WTC11 (cell line): ENCODE data around the gene PARD6A. TPM values are rescaled to one million over a fixed set of nuclear protein-coding genes. Genes with fewer than 3 reads are reported as not detected.

Source experiments
- ATAC-seq: fragments of 200-7000 bp; cut with Tn5 transposase; 2 replicates; pipeline ENCODE4 v1.10.0; 2021; ENCODE audit warnings: mild to moderate bottlenecking, moderate library complexity
- CTCF ChIA-PET: fragments of 300-600 bp; sonication (Branson Sonifier 250); formaldehyde crosslinking; loops from one replicate; lab custom pipeline; 2021; ENCODE audit warnings: antibody characterized with exemption; lab: Charles Lee
- POLR2A ChIA-PET: fragments of 350-600 bp; sonication (Branson Sonifier 250); formaldehyde crosslinking; loops from one replicate; lab custom pipeline; 2021; ENCODE audit warnings: antibody characterized with exemption; lab: Charles Lee
- DNase-seq: peaks from one replicate; pipeline ENCODE4 v3.0.0; 2021; ENCODE audit warnings: low spot score
- H3K27ac Mint-ChIP-seq: 2 replicates; pipeline ENCODE4 v1.8.0; 2021; ENCODE audit warnings: mixed read lengths
- H3K27me3 Mint-ChIP-seq: 2 replicates; pipeline ENCODE4 v1.8.0; 2021; ENCODE audit warnings: low read depth, mild to moderate bottlenecking, moderate library complexity, mixed read lengths
- H3K36me3 Mint-ChIP-seq: 2 replicates; pipeline ENCODE4 v1.8.0; 2021; ENCODE audit warnings: mixed read lengths
- H3K4me1 Mint-ChIP-seq: 2 replicates; pipeline ENCODE4 v1.8.0; 2022; ENCODE audit warnings: mixed read lengths
- H3K4me3 Mint-ChIP-seq: 2 replicates; pipeline ENCODE4 v1.8.0; 2021; ENCODE audit warnings: mild to moderate bottlenecking, moderate library complexity, mixed read lengths
- H3K9me3 Mint-ChIP-seq: 2 replicates; pipeline ENCODE4 v1.8.0; 2021; ENCODE audit warnings: mixed read lengths
- EMX1 ChIP-seq: fragments of 250-450 bp; sonication (Bioruptor Pico); IDR thresholded peaks from 2 replicates; pipeline ENCODE4 v1.8.0; 2021; ENCODE audit warnings: mild to moderate bottlenecking
- FOXK1 ChIP-seq: sonication (generic); formaldehyde crosslinking; IDR thresholded peaks from 2 replicates; pipeline ENCODE4 v1.8.0; 2022; ENCODE audit warnings: mild to moderate bottlenecking, moderate library complexity, missing genetic modification reagents
- FOXP1 ChIP-seq: sonication (generic); formaldehyde crosslinking; IDR thresholded peaks from 2 replicates; pipeline ENCODE4 v1.8.0; 2022; ENCODE audit warnings: missing genetic modification reagents, mild to moderate bottlenecking, moderate library complexity, borderline replicate concordance
- GRHL2 ChIP-seq: fragments of 250-450 bp; sonication (Bioruptor Pico); IDR thresholded peaks from 2 replicates; pipeline ENCODE4 v1.8.0; 2022; ENCODE audit warnings: mild to moderate bottlenecking, moderate library complexity; ENCODE audit not compliant: insufficient replicate concordance, severe bottlenecking
- GTF2I ChIP-seq: fragments of 250-450 bp; sonication (Bioruptor Pico); conservative IDR thresholded peaks from 2 replicates; pipeline ENCODE4 v1.4.0; 2021; ENCODE audit warnings: mild to moderate bottlenecking
- HMGA2 ChIP-seq: fragments of 250-450 bp; sonication (Bioruptor Pico); IDR thresholded peaks from 2 replicates; pipeline ENCODE4 v1.4.0; 2021; ENCODE audit warnings: mild to moderate bottlenecking, moderate library complexity
- MXD4 ChIP-seq: fragments of 250-450 bp; sonication (Bioruptor Pico); IDR thresholded peaks from 2 replicates; pipeline ENCODE4 v1.8.0; 2021; ENCODE audit warnings: mild to moderate bottlenecking, moderate library complexity, borderline replicate concordance
- NR1H2 ChIP-seq: sonication (generic); formaldehyde crosslinking; IDR thresholded peaks from 2 replicates; pipeline ENCODE4 v1.9.0; 2021; ENCODE audit warnings: mild to moderate bottlenecking, moderate library complexity, missing genetic modification reagents
- OVOL2 ChIP-seq: fragments of 250-450 bp; sonication (Bioruptor Pico); IDR thresholded peaks from 2 replicates; pipeline ENCODE4 v1.9.0; 2021; ENCODE audit warnings: mild to moderate bottlenecking, borderline replicate concordance
- SP1 ChIP-seq: sonication (generic); formaldehyde crosslinking; conservative IDR thresholded peaks from 2 replicates; pipeline ENCODE4 v1.8.1; 2022; ENCODE audit warnings: missing genetic modification reagents
- ZBTB21 ChIP-seq: sonication (generic); formaldehyde crosslinking; IDR thresholded peaks from 2 replicates; pipeline ENCODE4 v1.8.1; 2023; ENCODE audit warnings: mild to moderate bottlenecking, missing genetic modification reagents, borderline replicate concordance
- ZNF232 ChIP-seq: sonication (generic); formaldehyde crosslinking; IDR thresholded peaks from 2 replicates; pipeline ENCODE4 v1.8.0; 2022; ENCODE audit warnings: mild to moderate bottlenecking, missing genetic modification reagents
- ZNF317 ChIP-seq: sonication (generic); formaldehyde crosslinking; IDR thresholded peaks from 2 replicates; pipeline ENCODE4 v1.8.1; 2023; ENCODE audit warnings: low read depth, mild to moderate bottlenecking, moderate library complexity, missing genetic modification reagents, borderline replicate concordance
- ZNF396 ChIP-seq: fragments of 250-450 bp; sonication (Bioruptor Pico); IDR thresholded peaks from 2 replicates; pipeline ENCODE4 v1.8.0; 2021; ENCODE audit warnings: mild to moderate bottlenecking, moderate library complexity, borderline replicate concordance
- ZNF416 ChIP-seq: fragments of 250-450 bp; sonication (Bioruptor Pico); IDR thresholded peaks from 2 replicates; pipeline ENCODE4 v1.9.0; 2021; ENCODE audit warnings: mild to moderate bottlenecking, inconsistent platforms
- total RNA-seq: library from RNA; stranded (reverse); gene quantifications from 3 replicates; pipeline ENCODE4 v1.2.3, GENCODE V29; 2021
- TF ChIP-seq, protein P1 (sequence below): fragments of 250-450 bp; sonication (Bioruptor Pico); IDR thresholded peaks from 2 replicates; pipeline ENCODE4 v1.9.0; 2021; ENCODE audit warnings: mild to moderate bottlenecking
- TF ChIP-seq, protein P2 (sequence below): sonication (generic); formaldehyde crosslinking; IDR thresholded peaks from 2 replicates; pipeline ENCODE4 v1.8.0; 2022; ENCODE audit warnings: mild to moderate bottlenecking, missing genetic modification reagents
- TF ChIP-seq, protein P3 (sequence below): sonication (generic); formaldehyde crosslinking; IDR thresholded peaks from 2 replicates; pipeline ENCODE4 v1.8.0; 2022; ENCODE audit warnings: mild to moderate bottlenecking, missing genetic modification reagents
- TF ChIP-seq, protein P4 (sequence below): fragments of 200-600 bp; IDR thresholded peaks from 2 replicates; pipeline ENCODE4 v1.8.0; 2022; ENCODE audit warnings: antibody characterized with exemption
- TF ChIP-seq, protein P5 (sequence below): fragments of 250-450 bp; sonication (Bioruptor Pico); IDR thresholded peaks from 2 replicates; pipeline ENCODE4 v1.9.0; 2021; ENCODE audit warnings: moderate library complexity, mild to moderate bottlenecking, inconsistent platforms, borderline replicate concordance
- TF ChIP-seq, protein P6 (sequence below): sonication (generic); formaldehyde crosslinking; IDR thresholded peaks from 2 replicates; pipeline ENCODE4 v1.8.1; 2023; ENCODE audit warnings: mild to moderate bottlenecking, missing genetic modification reagents, moderate library complexity
- TF ChIP-seq, protein P7 (sequence below): sonication (generic); formaldehyde crosslinking; IDR thresholded peaks from 2 replicates; pipeline ENCODE4 v1.8.1; 2022; ENCODE audit warnings: low read depth, mild to moderate bottlenecking, moderate library complexity, missing genetic modification reagents, borderline replicate concordance
- TF ChIP-seq, protein P8 (sequence below): sonication (generic); formaldehyde crosslinking; IDR thresholded peaks from 2 replicates; pipeline ENCODE4 v1.8.0; 2023; ENCODE audit warnings: mild to moderate bottlenecking, missing genetic modification reagents

The PARD6A gene
- total RNA-seq, 1 experiment from 2014 or later: 17.1 TPM

DNA sequence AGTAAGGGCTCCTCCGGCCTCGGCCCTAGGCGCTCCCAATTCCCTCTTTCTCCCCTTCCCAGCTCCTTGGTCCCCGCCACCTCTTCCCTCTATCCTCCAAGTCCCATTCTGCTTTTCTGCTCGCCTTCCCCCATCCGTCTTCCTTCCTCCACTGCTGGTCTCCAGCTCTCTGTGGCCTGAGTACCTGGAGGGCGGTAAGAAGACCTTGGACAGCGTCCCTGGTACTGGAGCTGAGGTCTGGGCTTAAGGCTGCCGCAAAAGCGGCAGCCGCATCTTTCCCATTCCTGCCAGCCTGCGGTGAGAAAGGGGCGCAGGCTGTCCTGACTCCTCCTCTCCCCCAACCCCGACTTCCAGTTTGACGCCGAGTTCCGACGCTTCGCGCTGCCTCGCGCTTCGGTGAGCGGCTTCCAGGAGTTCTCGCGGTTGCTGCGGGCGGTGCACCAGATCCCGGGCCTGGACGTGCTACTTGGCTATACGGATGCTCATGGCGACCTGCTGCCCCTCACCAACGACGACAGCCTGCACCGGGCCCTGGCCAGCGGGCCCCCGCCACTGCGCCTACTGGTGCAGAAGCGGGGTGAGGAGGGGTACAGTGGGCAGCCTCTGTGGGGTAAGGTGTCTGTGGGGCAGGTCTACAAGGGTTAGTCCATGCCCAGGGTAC lies 471 bp downstream of the PARD6A start:
- peak overlapping the region; percentile 91 for H3K4me3 Mint-ChIP-seq
- ATAC-seq (peak; percentile 33), DNase-seq (peak; percentile 67)
- no peaks in the 10 kb centered on the region for H3K36me3 Mint-ChIP-seq
- H3K4me1 Mint-ChIP-seq: peaks cover 22% of the 10 kb centered on the region
- ChIA-PET CTCF (interaction anchor here (0.6 to 10.3 kb wide), 14 partner anchors 9 to 283 kb away, joined by 3 to 137 read pairs (median 6); partner anchors contain the start of genes CARMIL2, HSD11B2, LCAT and RANBP10), POLR2A (interaction anchor here (2.5 kb wide), 1 partner anchor 13 kb away, joined by 9 read pairs; no protein-coding TSS in a partner anchor)
- H3K27me3 Mint-ChIP-seq: peaks cover 2% of the 10 kb centered on the region
- H3K27ac Mint-ChIP-seq: peak overlapping the region; percentile 89
- H3K9me3 Mint-ChIP-seq: no peaks in the 10 kb centered on the region
- TF ChIP-seq, protein P1, sequence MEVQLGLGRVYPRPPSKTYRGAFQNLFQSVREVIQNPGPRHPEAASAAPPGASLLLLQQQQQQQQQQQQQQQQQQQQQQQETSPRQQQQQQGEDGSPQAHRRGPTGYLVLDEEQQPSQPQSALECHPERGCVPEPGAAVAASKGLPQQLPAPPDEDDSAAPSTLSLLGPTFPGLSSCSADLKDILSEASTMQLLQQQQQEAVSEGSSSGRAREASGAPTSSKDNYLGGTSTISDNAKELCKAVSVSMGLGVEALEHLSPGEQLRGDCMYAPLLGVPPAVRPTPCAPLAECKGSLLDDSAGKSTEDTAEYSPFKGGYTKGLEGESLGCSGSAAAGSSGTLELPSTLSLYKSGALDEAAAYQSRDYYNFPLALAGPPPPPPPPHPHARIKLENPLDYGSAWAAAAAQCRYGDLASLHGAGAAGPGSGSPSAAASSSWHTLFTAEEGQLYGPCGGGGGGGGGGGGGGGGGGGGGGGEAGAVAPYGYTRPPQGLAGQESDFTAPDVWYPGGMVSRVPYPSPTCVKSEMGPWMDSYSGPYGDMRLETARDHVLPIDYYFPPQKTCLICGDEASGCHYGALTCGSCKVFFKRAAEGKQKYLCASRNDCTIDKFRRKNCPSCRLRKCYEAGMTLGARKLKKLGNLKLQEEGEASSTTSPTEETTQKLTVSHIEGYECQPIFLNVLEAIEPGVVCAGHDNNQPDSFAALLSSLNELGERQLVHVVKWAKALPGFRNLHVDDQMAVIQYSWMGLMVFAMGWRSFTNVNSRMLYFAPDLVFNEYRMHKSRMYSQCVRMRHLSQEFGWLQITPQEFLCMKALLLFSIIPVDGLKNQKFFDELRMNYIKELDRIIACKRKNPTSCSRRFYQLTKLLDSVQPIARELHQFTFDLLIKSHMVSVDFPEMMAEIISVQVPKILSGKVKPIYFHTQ: no peak
- 0 out of 2 replicates have a peak, but pooled peaks have one; percentile 2 for TF ChIP-seq FOXK1 (CRISPR knock-in tag)
- no peak for TF ChIP-seq GRHL2 (CRISPR knock-in tag)
- TF ChIP-seq, protein P2, sequence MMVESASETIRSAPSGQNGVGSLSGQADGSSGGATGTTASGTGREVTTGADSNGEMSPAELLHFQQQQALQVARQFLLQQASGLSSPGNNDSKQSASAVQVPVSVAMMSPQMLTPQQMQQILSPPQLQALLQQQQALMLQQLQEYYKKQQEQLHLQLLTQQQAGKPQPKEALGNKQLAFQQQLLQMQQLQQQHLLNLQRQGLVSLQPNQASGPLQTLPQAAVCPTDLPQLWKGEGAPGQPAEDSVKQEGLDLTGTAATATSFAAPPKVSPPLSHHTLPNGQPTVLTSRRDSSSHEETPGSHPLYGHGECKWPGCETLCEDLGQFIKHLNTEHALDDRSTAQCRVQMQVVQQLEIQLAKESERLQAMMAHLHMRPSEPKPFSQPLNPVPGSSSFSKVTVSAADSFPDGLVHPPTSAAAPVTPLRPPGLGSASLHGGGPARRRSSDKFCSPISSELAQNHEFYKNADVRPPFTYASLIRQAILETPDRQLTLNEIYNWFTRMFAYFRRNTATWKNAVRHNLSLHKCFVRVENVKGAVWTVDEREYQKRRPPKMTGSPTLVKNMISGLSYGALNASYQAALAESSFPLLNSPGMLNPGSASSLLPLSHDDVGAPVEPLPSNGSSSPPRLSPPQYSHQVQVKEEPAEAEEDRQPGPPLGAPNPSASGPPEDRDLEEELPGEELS (CRISPR knock-in tag): no peak
- TF ChIP-seq FOXP1 (CRISPR knock-in tag): no peak
- TF ChIP-seq MXD4 (CRISPR knock-in tag): no peak
- no peak for TF ChIP-seq OVOL2 (CRISPR knock-in tag)
- no peak for TF ChIP-seq HMGA2
- TF ChIP-seq, protein P3, sequence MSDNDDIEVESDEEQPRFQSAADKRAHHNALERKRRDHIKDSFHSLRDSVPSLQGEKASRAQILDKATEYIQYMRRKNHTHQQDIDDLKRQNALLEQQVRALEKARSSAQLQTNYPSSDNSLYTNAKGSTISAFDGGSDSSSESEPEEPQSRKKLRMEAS (CRISPR knock-in tag): 0 out of 2 replicates have a peak, but pooled peaks have one; percentile 36
- TF ChIP-seq, protein P4, sequence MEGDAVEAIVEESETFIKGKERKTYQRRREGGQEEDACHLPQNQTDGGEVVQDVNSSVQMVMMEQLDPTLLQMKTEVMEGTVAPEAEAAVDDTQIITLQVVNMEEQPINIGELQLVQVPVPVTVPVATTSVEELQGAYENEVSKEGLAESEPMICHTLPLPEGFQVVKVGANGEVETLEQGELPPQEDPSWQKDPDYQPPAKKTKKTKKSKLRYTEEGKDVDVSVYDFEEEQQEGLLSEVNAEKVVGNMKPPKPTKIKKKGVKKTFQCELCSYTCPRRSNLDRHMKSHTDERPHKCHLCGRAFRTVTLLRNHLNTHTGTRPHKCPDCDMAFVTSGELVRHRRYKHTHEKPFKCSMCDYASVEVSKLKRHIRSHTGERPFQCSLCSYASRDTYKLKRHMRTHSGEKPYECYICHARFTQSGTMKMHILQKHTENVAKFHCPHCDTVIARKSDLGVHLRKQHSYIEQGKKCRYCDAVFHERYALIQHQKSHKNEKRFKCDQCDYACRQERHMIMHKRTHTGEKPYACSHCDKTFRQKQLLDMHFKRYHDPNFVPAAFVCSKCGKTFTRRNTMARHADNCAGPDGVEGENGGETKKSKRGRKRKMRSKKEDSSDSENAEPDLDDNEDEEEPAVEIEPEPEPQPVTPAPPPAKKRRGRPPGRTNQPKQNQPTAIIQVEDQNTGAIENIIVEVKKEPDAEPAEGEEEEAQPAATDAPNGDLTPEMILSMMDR: no peak
- no peak for TF ChIP-seq ZNF232
- TF ChIP-seq ZNF396: no peak
- TF ChIP-seq, protein P5, sequence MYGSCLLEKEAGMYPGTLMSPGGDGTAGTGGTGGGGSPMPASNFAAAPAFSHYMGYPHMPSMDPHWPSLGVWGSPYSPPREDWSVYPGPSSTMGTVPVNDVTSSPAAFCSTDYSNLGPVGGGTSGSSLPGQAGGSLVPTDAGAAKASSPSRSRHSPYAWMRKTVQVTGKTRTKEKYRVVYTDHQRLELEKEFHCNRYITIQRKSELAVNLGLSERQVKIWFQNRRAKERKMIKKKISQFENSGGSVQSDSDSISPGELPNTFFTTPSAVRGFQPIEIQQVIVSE: no peak
- TF ChIP-seq, protein P6, sequence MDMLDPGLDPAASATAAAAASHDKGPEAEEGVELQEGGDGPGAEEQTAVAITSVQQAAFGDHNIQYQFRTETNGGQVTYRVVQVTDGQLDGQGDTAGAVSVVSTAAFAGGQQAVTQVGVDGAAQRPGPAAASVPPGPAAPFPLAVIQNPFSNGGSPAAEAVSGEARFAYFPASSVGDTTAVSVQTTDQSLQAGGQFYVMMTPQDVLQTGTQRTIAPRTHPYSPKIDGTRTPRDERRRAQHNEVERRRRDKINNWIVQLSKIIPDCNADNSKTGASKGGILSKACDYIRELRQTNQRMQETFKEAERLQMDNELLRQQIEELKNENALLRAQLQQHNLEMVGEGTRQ (CRISPR knock-in tag): no peak; the same call in 1 of the 2 replicates
- TF ChIP-seq, protein P7, sequence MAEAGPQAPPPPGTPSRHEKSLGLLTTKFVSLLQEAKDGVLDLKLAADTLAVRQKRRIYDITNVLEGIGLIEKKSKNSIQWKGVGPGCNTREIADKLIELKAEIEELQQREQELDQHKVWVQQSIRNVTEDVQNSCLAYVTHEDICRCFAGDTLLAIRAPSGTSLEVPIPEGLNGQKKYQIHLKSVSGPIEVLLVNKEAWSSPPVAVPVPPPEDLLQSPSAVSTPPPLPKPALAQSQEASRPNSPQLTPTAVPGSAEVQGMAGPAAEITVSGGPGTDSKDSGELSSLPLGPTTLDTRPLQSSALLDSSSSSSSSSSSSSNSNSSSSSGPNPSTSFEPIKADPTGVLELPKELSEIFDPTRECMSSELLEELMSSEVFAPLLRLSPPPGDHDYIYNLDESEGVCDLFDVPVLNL (CRISPR knock-in tag): no peak
- no peak for TF ChIP-seq SP1 (CRISPR knock-in tag)
- TF ChIP-seq ZNF317: no peak
- TF ChIP-seq, protein P8, sequence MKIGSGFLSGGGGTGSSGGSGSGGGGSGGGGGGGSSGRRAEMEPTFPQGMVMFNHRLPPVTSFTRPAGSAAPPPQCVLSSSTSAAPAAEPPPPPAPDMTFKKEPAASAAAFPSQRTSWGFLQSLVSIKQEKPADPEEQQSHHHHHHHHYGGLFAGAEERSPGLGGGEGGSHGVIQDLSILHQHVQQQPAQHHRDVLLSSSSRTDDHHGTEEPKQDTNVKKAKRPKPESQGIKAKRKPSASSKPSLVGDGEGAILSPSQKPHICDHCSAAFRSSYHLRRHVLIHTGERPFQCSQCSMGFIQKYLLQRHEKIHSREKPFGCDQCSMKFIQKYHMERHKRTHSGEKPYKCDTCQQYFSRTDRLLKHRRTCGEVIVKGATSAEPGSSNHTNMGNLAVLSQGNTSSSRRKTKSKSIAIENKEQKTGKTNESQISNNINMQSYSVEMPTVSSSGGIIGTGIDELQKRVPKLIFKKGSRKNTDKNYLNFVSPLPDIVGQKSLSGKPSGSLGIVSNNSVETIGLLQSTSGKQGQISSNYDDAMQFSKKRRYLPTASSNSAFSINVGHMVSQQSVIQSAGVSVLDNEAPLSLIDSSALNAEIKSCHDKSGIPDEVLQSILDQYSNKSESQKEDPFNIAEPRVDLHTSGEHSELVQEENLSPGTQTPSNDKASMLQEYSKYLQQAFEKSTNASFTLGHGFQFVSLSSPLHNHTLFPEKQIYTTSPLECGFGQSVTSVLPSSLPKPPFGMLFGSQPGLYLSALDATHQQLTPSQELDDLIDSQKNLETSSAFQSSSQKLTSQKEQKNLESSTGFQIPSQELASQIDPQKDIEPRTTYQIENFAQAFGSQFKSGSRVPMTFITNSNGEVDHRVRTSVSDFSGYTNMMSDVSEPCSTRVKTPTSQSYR (CRISPR knock-in tag): no peak
- TF ChIP-seq GTF2I (CRISPR knock-in tag): no peak
- no peak for TF ChIP-seq ZNF416 (CRISPR knock-in tag)
- no peak for TF ChIP-seq NR1H2 (CRISPR knock-in tag)
- no peak for TF ChIP-seq EMX1
- TF ChIP-seq ZBTB21 (CRISPR knock-in tag): no peak
